GM23338 (cell line): ENCODE data around the gene ICOS. TPM values are rescaled to one million over a fixed set of nuclear protein-coding genes. Genes with fewer than 3 reads are reported as not detected.
A peak's percentile ranks its signal among the peaks of the same experiment; 100 is the strongest.
"Not testable (repeated sequence)": the region's sequence is repeated elsewhere in the genome, so short reads cannot be mapped to it uniquely, and the experiment has no call there.

Experiments
- ATAC-seq: fragments of 200-7000 bp; cut with Tn5 transposase; 3 replicates; pipeline ENCODE4 v1.9.1; 2020
- DNase-seq: peaks from one replicate; pipeline ENCODE4 v3.0.0-alpha.2; 2015; ENCODE audit warnings: low spot score
- H2AFZ ChIP-seq: fragments of 200-600 bp; sonication (generic); 2 replicates; pipeline ENCODE4 v1.8.0; 2016; ENCODE audit warnings: antibody characterized with exemption, mild to moderate bottlenecking, moderate library complexity
- H3F3A ChIP-seq: fragments of 200-600 bp; sonication (generic); replicated peaks from 2 replicates; pipeline ENCODE4 v1.8.0; 2017; ENCODE audit warnings: antibody characterized with exemption, mixed run types, low read depth
- H3K27ac ChIP-seq: fragments of 200-600 bp; sonication (generic); 2 replicates; pipeline ENCODE4 v1.6.1; 2016; ENCODE audit warnings: low read depth
- H3K27me3 ChIP-seq: fragments of 200-600 bp; sonication (generic); 2 replicates; pipeline ENCODE4 v1.8.0; 2016; ENCODE audit warnings: mild to moderate bottlenecking, mixed run types, moderate library complexity; ENCODE audit not compliant: insufficient read depth
- H3K36me3 ChIP-seq: fragments of 200-600 bp; sonication (generic); 2 replicates; pipeline ENCODE4 v1.8.0; 2016; ENCODE audit warnings: mild to moderate bottlenecking; ENCODE audit not compliant: insufficient read depth
- H3K4me1 ChIP-seq: fragments of 200-600 bp; sonication (generic); 2 replicates; pipeline ENCODE4 v1.8.0; 2016; ENCODE audit warnings: mild to moderate bottlenecking, moderate library complexity; ENCODE audit not compliant: insufficient read depth
- H3K4me2 ChIP-seq: fragments of 200-600 bp; sonication (generic); 2 replicates; pipeline ENCODE4 v1.7.1; 2017; ENCODE audit warnings: mixed run types
- H3K4me3 ChIP-seq: fragments of 200-600 bp; sonication (generic); 2 replicates; pipeline ENCODE4 v1.6.1; 2016; ENCODE audit warnings: mixed run types
- H3K79me2 ChIP-seq: fragments of 200-600 bp; sonication (generic); replicated peaks from 2 replicates; pipeline ENCODE4 v1.8.0; 2017; ENCODE audit warnings: mild to moderate bottlenecking; ENCODE audit not compliant: insufficient read depth
- H3K9me2 ChIP-seq: fragments of 200-600 bp; sonication (generic); 2 replicates; pipeline ENCODE4 v1.8.0; 2017; ENCODE audit not compliant: insufficient read depth
- H4K20me1 ChIP-seq: fragments of 200-600 bp; sonication (generic); replicated peaks from 2 replicates; pipeline ENCODE4 v1.8.0; 2017; ENCODE audit warnings: mild to moderate bottlenecking; ENCODE audit not compliant: insufficient read depth
- H3K27ac Mint-ChIP-seq: 2 replicates; pipeline ENCODE4 v1.8.0; 2020; ENCODE audit warnings: inconsistent platforms, mild to moderate bottlenecking, moderate library complexity, mixed read lengths
- H3K27me3 Mint-ChIP-seq: 3 replicates; pipeline ENCODE4 v1.8.0; 2022; ENCODE audit warnings: low read depth, mild to moderate bottlenecking, moderate library complexity, mixed read lengths, inconsistent platforms; ENCODE audit not compliant: insufficient read depth, poor library complexity
- H3K36me3 Mint-ChIP-seq: 3 replicates; pipeline ENCODE4 v1.8.0; 2021; ENCODE audit warnings: low read depth, mild to moderate bottlenecking, inconsistent platforms, moderate library complexity, mixed read lengths
- H3K4me1 Mint-ChIP-seq: 3 replicates; pipeline ENCODE4 v1.8.0; 2020; ENCODE audit warnings: mild to moderate bottlenecking, inconsistent platforms, mixed read lengths
- H3K4me3 Mint-ChIP-seq: 3 replicates; pipeline ENCODE4 v1.8.0; 2021; ENCODE audit warnings: moderate library complexity, mild to moderate bottlenecking, inconsistent platforms, mixed read lengths
- H3K9me3 Mint-ChIP-seq: 3 replicates; pipeline ENCODE4 v1.8.0; 2020; ENCODE audit warnings: moderate library complexity, mild to moderate bottlenecking, inconsistent platforms, mixed read lengths
- ZNF462 ChIP-seq: fragments of 250-450 bp; sonication (Bioruptor Pico); IDR thresholded peaks from 2 replicates; pipeline ENCODE4 v1.5.0; 2020; ENCODE audit warnings: mild to moderate bottlenecking, moderate library complexity
- polyA plus RNA-seq: library from polyadenylated mRNA; unstranded; fragments of >200 nt; fragmentation: Nextera tagmentation; extraction: Ambion mirVana; gene quantifications from 2 replicates; pipeline ENCODE4 v1.2.1, GENCODE V29; 2016
- total RNA-seq: library from RNA; depleted of rRNA; stranded (reverse); fragments of >200 nt; shearing (Covaris generic); gene quantifications from 2 replicates; pipeline ENCODE4 v1.2.3, GENCODE V29; 2014
- TF ChIP-seq, protein P1 (sequence below), 2 experiments: fragments of 200-600 bp in 1 of 2; sonication (generic) in 1 of 2; conservative IDR thresholded peaks; 2 replicates each; pipeline versions ENCODE4 v1.5.1 to v1.6.1; 2016 to 2017; ENCODE audit warnings: antibody characterized with exemption in 2 of 2, low read depth in 2 of 2, mild to moderate bottlenecking in 2 of 2, moderate library complexity in 1 of 2

ICOS gene
- total and polyA plus RNA-seq, 2 experiments from 2014 or later, result not detected

- ATAC-seq (no peak), DNase-seq (peak; percentile 11)
- Mint-ChIP-seq H3K4me3 (no peak overlapping the region), H3K27ac (no peak overlapping the region), H3K9me3 (no peaks in the 10 kb centered on the region), H3K4me1 (no peaks in the 10 kb centered on the region), H3K27me3 (no peaks in the 10 kb centered on the region), H3K36me3 (no peaks in the 10 kb centered on the region)
- H3K36me3 ChIP-seq, result no peaks in the 10 kb centered on the region
- no peaks in the 10 kb centered on the region for H3K4me1 ChIP-seq
- no peak overlapping the region for H2AFZ ChIP-seq
- H3K9me2 ChIP-seq, result no peaks in the 10 kb centered on the region; the same call in 1 of the 2 replicates
- H3K27me3 ChIP-seq, result no peaks in the 10 kb centered on the region
- no peak overlapping the region for H3K27ac ChIP-seq
- TF ChIP-seq, protein P1, sequence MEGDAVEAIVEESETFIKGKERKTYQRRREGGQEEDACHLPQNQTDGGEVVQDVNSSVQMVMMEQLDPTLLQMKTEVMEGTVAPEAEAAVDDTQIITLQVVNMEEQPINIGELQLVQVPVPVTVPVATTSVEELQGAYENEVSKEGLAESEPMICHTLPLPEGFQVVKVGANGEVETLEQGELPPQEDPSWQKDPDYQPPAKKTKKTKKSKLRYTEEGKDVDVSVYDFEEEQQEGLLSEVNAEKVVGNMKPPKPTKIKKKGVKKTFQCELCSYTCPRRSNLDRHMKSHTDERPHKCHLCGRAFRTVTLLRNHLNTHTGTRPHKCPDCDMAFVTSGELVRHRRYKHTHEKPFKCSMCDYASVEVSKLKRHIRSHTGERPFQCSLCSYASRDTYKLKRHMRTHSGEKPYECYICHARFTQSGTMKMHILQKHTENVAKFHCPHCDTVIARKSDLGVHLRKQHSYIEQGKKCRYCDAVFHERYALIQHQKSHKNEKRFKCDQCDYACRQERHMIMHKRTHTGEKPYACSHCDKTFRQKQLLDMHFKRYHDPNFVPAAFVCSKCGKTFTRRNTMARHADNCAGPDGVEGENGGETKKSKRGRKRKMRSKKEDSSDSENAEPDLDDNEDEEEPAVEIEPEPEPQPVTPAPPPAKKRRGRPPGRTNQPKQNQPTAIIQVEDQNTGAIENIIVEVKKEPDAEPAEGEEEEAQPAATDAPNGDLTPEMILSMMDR (conservative IDR thresholded peaks at IDR 0.05; ENCODE audit: low read depth in 2 of 2), result peak in 1 of 2 experiments; percentile 50; a peak in 3 of 4 replicates
- no peak for TF ChIP-seq ZNF462 (CRISPR knock-in tag)
- H3F3A ChIP-seq, result no peaks in the 10 kb centered on the region
- no peak overlapping the region for H3K4me3 ChIP-seq
- no peaks in the 10 kb centered on the region for H3K79me2 ChIP-seq
- no peak overlapping the region for H3K4me2 ChIP-seq
- H4K20me1 ChIP-seq, result no peaks in the 10 kb centered on the region
These were observed 7.7 kb upstream of the ICOS start for GRCh38 chr2:203928849-203929248.

DNA sequence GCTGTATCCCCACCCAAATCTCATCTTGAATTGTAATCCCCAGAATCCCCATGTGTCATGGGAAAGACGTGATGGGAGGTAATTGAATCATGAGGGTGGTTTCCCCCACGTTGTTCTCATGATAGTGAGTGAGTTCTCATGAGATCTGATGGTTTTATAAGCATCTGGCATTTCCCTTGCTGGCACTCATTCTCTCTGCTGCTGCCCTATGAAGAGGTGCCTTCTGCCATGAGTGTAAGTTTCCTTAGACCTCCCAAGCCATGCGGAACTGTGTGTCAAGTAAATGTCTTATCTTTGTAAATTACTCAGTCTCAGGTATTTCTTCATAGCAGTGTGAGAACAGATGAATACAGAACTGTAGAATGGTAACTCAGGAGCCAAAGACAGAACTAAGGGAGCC is 5.3 kb upstream of the ICOS start:
- not testable (repeated sequence) for H3K79me2 ChIP-seq, H3K36me3 Mint-ChIP-seq, H3F3A ChIP-seq, DNase-seq, H3K4me1 ChIP-seq, H3K27ac Mint-ChIP-seq, H3K4me1 Mint-ChIP-seq, H3K4me3 ChIP-seq, H4K20me1 ChIP-seq, H3K9me2 ChIP-seq, H2AFZ ChIP-seq, H3K4me2 ChIP-seq, H3K36me3 ChIP-seq, H3K27me3 ChIP-seq, H3K4me3 Mint-ChIP-seq, H3K27me3 Mint-ChIP-seq, H3K27ac ChIP-seq, ATAC-seq, H3K9me3 Mint-ChIP-seq
